Kasumi-1 (cell line): ENCODE results near the gene DBR1.

Source experiments
- DNase-seq, 2 experiments: peaks; one replicate each; lab custom pipeline; 2025; lab: John Stamatoyannopoulos, UW

Gene DBR1

GRCh38 chr3:138124188-138124587 lies 50.5 kb downstream of the DBR1 start:
- DNase-seq, result no peak

- peak in 1 of 2 experiments; percentile 21 for DNase-seq
These were observed 55.3 kb downstream of the DBR1 start for GRCh38 chr3:138119423-138119766.

- peak; percentile 72 to 79 for DNase-seq
These were observed 55.9 kb downstream of the DBR1 start for GRCh38 chr3:138118612-138119422.

GRCh38 chr3:138114988-138115971 lies 59.4 kb downstream of the DBR1 start, which contains the start of gene DZIP1L:
Gene DZIP1L, minus strand, starts transcription at chr3:138115608. Its CDS starts 11,637 bp downstream, at chr3:138103971.
- DNase-seq, result peak; percentile 68

DNA sequence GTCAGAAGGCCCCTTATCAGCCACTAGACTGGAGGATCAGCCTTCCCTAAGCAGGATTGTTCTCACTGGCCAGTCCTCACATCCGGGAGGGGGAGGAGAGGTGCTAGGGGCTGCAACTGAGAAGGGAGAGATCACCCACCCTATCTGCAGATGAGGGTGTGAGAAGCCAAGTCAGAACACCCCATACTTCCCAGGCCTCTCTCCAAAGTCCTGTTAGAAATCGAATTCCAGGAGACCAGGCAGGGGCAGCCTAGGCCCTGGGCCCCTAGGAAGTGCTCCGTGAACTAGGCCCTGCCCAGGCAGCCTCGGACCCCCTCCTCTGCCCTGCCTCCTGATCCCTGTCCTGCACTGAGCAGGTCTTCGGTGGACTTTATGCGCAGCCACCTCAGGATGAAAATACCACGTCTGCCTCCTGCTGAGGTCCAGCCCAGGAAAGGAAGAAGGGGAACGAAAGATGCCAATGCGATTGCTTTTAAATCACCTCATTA lies 60.2 kb downstream of the DBR1 start:
- DNase-seq, result no peak

GRCh38 chr3:138113326-138113725 lies 61.4 kb downstream of the DBR1 start:
- no peak for DNase-seq

- no peak for DNase-seq
These were observed 62.4 kb downstream of the DBR1 start for GRCh38 chr3:138112362-138112761.
